KOPT-K1 (cell line): ENCODE results near the gene SCGB1C2.

ENCODE experiments used
- H3K27ac ChIP-seq: fragments of 200-600 bp; sonication (generic); 2 replicates; pipeline ENCODE4 v1.5.1; 2016; ENCODE audit warnings: antibody characterized with exemption, mild to moderate bottlenecking, low read depth, low read length; ENCODE audit not compliant: poor library complexity, severe bottlenecking
- H3K36me3 ChIP-seq: fragments of 200-600 bp; sonication (generic); 2 replicates; pipeline ENCODE4 v1.5.1; 2017; ENCODE audit warnings: antibody characterized with exemption, mild to moderate bottlenecking, low read length, moderate library complexity; ENCODE audit not compliant: insufficient read depth
- H3K9me3 ChIP-seq: fragments of 200-600 bp; sonication (generic); 2 replicates; pipeline ENCODE4 v1.5.1; 2017; ENCODE audit warnings: antibody characterized with exemption, low read length, mild to moderate bottlenecking; ENCODE audit not compliant: insufficient read depth, poor library complexity, severe bottlenecking

Gene SCGB1C2

DNA sequence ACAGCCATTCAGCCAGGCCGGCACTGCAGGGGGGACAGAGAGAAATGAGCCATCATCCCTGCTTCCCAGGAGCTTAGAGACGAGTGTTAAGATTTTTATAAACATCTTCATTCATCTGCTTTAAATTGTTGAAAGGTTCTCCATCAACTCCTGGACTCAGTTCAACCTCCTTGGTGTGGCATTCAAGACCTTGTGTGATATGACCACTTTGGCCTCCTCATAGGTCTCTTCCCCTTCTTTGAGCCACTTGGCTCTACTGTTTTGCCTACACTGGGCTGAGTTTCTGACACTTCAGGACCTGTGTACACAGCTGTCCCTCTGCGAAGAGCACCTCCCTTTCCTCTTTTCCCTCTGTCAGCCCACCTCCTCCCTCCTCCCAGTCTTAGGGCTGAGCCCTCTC, 39.8 kb downstream of the SCGB1C2 start:
- H3K36me3 ChIP-seq = no peaks in the 10 kb centered on the region
- H3K9me3 ChIP-seq = no peaks in the 10 kb centered on the region
- H3K27ac ChIP-seq = no peak overlapping the region

DNA sequence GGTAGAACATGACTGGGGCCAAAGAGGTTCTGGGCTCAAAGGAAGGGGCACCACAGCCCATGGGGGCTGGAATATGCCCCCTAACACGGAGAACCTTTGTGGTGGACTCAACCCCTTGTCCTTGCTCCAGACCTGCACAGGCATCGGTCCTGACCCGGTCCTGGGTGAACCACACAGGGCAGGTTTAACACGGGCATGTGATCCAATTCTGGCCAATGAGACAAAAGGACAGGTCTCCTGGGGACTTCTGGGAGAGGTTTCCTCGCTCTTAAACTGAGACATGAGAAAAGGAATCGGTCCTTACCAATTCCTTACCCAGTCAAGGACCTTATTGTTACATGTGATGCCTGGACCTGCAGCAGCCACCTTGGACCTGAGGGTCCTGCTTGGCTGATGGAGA, 40.4 kb downstream of the SCGB1C2 start:
- H3K36me3 ChIP-seq = no peaks in the 10 kb centered on the region
- H3K27ac ChIP-seq = no peak overlapping the region
- H3K9me3 ChIP-seq = no peaks in the 10 kb centered on the region

DNA sequence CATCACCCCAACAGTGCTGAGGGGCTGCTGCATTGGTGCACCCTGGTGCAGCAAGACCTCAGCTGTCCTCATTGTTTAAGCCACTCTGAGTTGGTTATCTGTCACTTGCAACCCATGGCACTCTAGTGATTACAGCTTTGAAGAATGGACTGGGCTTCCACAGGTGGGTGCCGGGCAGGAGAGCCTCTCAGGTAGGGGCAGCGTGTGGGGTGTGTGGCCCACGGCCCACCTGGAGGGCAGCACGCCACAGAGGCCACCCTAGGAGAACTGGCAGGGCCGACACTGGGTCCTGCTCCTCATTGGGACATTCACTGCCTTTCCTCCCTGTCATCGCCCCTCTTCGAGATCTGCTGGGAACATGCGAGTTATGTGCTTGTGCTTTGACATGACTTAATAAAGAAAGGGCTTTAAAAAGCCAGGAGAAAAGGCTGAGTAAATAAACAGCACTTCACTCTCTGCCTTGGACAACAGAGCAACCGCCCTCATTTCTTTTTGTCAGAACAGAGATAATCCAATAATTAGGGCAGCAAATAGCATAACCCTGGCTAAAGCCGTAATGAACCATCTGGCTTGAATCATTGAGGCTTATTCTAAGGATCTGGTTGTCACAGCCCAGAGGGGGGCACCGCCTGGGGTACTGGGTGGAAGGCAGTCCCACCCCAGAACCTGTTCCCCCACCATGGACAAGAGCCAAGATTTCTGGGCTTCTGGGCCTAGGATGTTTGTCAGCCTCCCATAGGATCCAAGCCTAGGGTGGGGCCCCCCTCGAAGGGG, 41.1 kb downstream of the SCGB1C2 start:
- no peaks in the 10 kb centered on the region for H3K36me3 ChIP-seq
- H3K27ac ChIP-seq = no peak overlapping the region
- no peaks in the 10 kb centered on the region for H3K9me3 ChIP-seq

DNA sequence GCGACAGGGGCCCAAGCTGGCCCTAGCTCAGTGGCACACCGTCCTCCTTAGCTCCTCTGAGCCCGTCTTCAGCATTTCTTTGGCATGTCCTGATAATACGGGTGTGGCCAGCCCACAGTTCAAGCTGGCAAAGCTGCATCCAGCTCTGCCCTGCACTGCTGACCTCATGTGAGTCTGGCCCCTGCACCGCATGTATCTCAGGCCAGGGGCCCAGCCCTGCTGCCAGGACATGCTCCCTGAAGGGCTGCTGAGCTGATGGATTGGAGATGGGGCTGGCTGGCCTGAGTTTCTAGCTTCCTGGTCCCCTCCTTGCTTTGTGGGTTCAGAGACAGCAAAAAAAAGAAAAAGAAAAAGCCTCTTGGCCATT, 41.7 kb downstream of the SCGB1C2 start:
- Histone ChIP-seq H3K27ac (no peak overlapping the region), H3K9me3 (no peaks in the 10 kb centered on the region), H3K36me3 (no peaks in the 10 kb centered on the region)

DNA sequence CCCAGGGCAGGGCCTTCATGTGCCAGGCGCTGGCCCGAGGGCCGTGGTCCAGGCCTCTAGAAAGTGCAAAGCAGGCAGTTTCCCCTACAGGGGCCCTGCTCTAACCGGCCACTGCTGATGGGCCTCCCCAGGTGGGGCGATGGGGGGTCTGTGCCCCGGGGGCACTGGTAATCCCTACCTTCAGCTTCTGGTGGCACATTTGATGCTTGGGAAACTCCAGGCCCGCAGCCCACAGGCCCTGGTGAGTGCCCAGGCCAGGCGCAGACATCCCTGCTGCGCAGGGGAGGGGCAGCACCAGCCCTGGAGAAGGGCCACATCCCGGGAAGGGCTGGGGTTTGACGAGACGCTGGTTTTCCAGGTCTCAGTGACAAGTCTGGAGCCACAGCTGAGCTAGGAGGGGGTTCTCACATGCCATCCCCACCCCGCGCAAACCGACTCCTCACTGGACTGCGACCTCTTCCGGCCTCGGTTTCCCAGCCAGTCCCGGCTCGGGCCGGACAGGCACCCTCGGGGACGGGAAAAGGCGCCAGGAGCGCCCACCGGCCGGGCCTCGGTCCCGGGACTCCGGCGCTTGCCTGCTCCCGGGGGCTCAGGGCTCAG, 42.5 kb downstream of the SCGB1C2 start:
- H3K9me3 ChIP-seq = no peaks in the 10 kb centered on the region
- no peak overlapping the region for H3K27ac ChIP-seq

DNA sequence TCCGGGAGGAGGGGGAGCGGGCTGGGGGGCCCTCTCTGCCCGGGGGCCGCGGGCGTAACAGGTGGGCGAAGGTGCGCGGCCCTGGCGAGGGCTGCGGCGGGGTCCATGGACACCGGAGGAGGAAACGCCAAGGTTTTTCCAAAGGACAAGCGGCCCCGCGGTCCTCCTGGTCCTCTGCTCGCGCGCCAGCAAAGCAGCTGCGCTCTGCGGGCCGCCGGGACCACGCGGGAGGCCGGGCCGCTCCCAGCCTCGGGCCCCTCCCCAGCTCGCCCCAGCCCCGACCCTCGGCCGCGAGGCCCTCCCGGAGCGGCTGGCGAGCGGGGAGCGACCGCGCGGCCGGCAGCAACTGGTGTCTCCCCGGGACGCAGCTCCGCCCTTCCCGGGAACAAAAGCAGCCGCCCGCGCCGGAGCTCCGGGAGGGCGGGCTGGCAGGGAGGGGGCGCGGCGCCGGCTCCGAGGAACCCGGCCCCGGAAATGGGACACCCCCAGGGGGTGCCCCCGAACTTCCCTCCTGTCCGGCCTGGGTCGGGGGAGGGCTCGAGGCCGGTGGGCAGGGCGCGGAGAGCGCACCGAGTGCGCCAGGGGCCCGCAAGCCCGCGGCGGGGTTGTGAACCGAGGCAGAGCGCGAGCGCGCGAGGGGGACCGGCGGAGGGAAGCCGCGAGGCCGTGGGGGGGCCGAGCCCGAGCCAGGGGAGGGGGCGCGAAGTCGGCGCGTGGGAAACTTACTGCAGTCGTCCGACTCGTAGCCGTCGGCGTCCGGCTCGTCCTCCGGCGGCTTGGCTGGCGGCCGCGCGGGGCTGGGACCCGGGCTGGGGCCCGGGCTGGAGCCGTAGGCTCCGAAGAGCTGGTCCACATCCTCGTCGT, 43.2 kb downstream of the SCGB1C2 start:
- Histone ChIP-seq H3K9me3 (no peaks in the 10 kb centered on the region), H3K36me3 (no peaks in the 10 kb centered on the region), H3K27ac (no peak overlapping the region)

More for the DNA sequence above, 42.5 kb downstream of the SCGB1C2 start:
- no peaks in the 10 kb centered on the region for H3K36me3 ChIP-seq

DNA sequence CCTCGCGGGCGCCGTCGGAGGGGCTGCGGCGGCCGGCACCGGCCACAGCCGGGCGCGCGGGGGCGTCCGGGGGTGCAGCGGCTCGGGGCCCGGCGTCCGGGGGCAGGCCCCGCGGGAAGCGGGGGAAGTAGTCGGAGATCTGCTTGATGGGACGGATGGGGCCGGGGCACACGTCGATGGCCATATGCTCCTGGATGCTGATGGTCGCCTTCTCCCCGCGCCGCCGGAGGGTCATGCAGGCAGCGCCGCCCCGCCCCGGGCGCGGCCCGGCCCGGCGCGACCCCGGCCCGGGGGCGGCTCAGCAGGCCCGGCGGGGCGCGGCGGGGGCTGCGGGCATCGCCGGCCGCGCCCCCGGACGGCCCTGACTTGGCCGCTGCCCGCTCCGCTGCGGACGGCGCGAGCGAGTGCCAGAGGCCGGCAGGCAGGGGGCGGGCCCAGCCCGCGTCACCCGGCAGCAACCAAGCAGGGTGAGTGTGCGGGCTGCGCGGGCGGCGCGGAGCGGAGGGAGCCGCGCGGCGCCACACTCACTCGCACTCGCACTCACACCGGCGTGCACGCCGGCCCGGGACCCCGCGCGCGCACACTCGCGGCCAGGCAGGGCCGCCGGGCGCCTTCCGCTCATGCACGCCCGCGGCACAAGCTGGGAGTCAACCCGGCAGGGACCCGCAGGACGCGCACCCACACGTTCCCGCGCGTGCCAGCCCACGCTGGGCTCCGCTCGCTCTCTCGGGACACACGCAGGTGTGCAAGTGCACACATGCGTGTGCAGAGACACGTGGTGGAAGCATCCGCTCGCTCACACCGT, 44.1 kb downstream of the SCGB1C2 start, which contains the start of gene DOC2B:
TSS of gene DOC2B (minus strand) at position 406 of the 805 bp plus-strand sequence. CDS start at position 235, 171 bp downstream.
- no peaks in the 10 kb centered on the region for H3K36me3 ChIP-seq
- no peak within 1 kb of the TSS for H3K27ac ChIP-seq
- H3K9me3 ChIP-seq = no peaks in the 10 kb centered on the region

DNA sequence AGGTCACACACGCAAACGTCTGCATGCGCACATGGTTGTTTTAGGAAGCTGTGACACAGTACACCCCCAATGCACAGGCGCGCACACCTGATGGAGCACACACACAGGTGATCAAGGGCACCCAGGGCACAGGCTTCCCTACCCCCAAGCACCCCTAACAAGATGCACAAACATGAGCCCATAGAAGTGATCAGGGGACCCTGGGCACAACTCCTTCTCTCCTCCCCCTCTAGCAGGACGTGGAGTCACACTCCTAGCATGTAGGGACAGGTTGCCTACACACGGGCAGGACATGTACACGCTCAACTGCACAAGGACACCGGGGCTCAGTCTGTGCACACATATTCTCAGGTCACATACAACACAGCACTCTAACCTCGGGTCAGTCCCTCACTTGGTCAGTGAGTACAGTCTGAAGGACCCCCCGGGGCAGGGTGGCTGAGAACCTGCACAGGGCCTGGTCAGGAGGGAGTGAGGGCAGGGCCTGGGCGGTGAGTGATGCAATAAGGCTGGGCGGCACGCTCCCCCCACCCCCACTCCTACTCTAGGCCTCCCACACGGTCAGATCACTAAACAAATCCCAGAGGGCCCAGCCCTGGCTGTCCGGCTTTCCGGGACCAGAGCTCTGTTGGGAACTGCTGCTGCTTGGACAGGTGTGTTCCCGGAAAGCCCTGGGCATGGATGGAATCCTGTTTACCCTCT, 44.8 kb downstream of the SCGB1C2 start:
- Histone ChIP-seq H3K36me3 (no peaks in the 10 kb centered on the region), H3K27ac (no peak overlapping the region), H3K9me3 (no peaks in the 10 kb centered on the region)

DNA sequence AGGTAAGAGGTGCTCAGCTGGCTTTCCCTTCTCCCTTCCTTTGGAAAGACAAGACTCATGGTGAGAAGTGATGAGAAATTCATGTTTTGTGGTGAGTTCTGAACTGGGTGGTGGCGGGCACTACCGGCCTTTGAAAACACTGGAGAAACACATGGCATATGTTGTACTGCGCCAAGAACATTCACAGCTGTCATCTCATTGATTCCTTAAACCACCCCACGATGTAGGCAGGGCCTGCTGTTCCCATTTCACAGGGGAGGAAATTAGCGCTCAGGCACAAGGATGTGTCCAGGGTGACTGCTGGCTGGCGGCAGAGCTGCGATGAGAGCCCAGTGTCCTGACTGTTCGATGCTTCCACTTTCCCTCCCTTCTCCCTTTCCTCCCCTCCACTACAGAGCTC, 45.7 kb downstream of the SCGB1C2 start:
- Histone ChIP-seq H3K27ac (no peak overlapping the region), H3K9me3 (no peaks in the 10 kb centered on the region), H3K36me3 (no peaks in the 10 kb centered on the region)

DNA sequence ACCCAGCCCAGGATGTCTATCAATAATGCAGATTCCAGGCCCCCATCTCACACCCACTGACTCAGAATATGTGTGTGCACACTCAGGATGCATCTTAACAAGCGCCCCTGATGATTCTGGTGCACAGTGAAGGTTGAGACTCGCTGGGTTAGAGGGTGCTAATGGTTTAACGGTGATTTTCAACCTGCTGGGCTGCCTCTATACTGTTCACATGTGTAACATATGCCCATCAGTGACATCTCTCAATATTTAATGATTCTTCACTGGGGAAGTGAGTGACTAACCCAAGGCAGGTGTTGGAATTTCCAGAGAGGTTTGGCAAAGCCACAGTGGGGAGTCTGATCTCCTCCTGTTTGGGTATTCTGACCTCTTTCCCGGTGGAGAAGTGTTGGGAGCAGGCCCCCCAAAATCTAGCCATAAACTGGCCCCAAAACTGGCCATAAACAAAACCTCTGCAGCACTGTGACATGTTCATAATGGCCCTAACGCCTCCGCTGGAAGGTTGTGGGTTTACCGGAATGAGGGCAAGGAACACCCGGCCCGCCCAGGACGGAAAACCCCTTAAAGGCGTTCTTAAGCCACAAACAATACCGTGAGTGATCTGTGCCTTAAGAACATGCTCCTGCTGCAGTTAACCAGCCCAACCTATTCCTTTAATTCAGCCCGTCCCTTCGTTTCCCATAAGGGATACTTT, 48.2 kb downstream of the SCGB1C2 start:
- H3K27ac ChIP-seq = no peak overlapping the region
- H3K9me3 ChIP-seq = no peaks in the 10 kb centered on the region
- no peaks in the 10 kb centered on the region for H3K36me3 ChIP-seq

DNA sequence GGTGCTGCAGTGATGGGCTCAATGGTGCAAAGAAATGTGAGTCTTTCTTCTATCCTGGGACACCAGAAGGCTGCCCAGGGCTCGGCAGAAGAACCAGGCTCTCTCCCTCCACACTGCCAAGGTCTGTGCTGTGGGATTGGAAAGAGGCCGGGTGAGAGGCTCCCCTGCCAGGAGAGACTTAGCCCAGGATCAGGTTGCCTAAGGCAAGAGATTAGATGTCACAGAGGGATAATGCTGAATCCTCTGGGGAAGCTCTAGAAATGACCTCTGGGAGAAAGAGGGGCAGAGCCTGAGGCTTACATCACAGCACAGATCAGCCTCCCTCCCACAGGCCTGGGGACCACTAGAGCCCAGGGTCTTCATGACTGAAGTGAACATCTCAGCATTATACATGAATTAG, 49.8 kb downstream of the SCGB1C2 start:
- H3K36me3 ChIP-seq = no peaks in the 10 kb centered on the region
- no peaks in the 10 kb centered on the region for H3K9me3 ChIP-seq
- H3K27ac ChIP-seq = no peak overlapping the region
